GM19240 (cell line): ENCODE measurements around the gene ZNF334.

Source experiments
- DNase-seq: peaks from one replicate; pipeline ENCODE4 v3.0.0; 2011; ENCODE audit warnings: low spot score; ENCODE audit not compliant: insufficient read length

Gene ZNF334

DNA sequence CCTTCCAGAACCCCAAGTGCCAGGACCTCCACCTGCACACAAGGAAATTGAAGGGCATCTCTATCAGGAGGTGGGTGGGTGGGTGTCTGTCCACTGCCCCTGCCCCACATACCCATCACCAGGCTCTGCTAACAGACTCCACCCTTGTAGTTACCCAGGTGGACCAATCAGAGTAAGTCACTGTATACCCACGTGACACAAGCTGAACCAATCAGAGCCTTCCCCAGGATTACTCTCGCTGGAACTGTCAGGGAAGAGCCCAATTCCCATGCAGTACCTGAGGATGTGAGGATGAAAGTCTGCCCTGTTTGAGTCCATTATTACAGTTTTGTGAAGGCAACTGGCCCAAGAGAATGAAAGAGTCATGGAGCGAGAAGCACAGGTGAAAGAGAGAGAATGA, 32.9 kb upstream of the ZNF334 start:
- no peak for DNase-seq

DNA sequence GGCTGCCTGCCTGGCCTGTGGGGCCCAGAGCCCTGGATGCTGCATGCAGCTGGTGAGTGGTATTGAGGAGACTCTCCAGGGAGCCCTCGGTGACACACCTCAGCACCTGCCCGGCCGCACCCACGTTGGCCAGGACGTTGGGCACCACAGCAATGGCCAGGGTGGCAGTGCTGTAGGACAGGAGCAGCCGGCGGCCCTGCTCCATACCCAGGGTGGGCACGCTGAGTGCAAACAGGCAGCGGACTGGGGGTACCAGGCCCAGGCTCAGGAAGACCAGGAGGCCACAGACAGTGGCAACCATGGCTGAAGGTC, 32.4 kb upstream of the ZNF334 start:
- no peak for DNase-seq

DNA sequence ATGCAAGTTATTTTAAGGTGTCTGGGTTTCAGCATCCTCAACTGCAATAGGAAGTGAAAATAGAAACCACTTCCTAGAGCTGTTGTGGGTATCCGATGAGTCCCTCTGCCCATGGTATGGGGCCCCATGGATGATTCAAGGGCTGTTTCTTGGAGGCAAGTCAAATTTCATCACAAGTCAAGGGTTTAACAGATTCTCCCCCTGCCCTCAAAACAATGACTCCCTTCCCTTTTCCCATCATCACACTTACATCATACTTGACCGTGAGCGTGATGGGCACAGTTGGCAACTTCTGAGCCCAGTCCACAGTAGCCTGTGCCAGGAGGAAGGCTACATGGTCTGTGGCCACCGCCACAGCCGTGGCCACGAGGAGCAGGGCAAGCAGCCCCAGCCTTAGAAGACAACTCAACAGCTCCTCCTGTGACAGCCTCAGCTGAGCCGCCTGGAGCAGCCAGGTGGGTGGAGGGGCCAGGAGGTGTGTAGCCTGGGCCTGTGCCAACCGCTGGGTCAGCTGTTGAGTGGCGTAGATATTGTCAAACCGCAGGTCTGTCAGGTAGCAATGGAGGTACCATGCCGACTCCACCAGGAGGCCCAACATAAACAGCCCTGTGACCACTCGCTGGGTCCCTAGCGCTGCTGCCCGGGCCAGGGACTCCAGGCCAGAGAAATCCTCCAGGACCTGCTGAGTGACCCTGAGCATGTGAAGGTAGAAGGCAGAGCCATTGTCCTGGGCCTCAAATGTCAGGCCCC, 31.9 kb upstream of the ZNF334 start:
- DNase-seq, result peak; percentile 31

DNA sequence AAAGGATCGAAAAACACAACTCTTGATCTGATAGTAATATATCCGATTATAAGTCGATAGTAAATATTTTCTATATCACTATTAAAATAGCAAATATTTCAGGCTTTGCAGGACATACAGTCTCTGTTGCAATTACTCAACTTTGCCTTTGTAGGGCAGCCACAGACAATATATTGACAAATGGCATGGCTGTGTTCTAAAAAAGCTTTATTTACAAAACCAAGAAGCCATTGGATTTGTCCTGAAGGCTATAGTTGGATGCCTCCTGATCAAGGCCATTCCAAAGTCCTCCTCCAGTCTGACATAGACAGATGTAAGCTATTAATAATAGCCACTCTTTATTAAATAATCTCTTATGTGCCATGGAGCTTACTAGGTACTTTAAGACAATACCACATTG, 31.2 kb upstream of the ZNF334 start:
- DNase-seq, result no peak

DNA sequence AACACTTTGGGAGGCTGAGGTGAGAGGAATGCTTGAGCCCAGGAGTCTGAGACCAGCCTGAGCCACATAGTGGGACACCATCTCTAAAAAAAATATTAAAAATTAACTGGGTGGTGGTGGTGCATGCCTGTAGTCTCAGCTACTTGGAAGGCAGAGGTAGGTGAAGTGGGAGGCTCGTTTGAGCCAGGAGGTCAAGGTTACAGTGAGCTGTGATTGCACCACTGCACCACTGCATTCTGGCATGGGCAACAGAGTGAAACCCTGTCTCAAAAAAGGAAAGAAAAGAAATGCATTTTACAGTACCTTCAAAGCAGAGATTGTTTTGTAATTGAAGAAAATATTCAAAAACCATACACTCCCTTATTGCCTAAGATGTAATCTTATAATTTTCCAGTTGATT, 30.6 kb upstream of the ZNF334 start:
- no peak for DNase-seq

DNA sequence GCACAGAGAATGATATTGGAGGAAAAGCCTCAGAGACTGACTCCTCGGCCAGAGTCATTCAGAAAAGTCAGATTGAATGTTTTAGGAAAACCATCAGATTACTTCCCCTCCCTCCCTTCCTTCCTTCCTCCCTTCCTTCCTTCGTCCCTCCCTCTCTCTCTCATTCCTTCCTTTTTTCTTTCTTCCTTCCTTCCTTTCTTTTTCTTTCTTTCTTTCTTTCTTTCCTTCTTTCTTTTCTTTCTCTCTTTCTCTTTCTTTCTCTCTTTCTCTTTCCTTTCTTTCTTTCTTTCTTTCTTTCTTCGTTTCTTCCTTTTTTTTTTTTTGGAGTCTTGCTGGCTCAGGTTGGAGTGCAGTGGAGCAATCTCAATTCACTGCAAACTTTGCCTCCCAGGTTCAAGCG, 29.7 kb upstream of the ZNF334 start:
- no peak for DNase-seq

DNA sequence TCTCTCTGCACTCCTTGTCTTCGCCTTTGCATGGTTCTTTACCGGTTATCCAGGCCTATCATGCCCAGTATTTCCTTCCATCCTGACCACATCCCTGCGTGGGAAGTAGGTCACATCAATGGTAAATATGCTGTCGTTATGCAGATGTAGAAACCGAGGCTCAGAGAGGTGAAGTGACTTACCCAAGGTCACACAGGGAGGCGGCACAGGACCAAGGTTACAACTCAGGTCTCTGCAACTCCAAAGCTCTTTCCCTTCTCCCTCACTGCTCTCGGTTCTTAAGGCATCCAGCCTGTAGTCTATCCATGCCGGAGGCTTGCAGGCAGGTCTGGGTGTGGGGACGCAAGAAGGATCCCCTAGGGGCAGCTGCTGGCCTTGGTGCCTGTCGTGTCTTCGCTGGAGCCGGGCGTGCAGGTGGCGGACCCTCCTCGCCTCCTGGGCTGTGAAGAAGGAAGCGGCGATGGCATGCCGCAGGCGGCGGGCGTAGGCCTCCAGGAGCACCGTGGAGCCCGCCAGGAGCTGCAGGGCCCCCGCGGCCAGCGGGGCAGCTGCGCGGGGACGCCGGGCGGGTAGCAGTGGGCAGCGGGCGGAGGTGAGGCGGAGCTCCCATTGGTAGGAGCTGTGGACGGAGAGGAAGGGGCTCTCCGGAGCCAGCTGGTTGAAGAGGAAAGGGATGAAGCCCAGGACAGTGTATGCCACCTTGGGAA, 28.0 kb upstream of the ZNF334 start:
- DNase-seq, result no peak

DNA sequence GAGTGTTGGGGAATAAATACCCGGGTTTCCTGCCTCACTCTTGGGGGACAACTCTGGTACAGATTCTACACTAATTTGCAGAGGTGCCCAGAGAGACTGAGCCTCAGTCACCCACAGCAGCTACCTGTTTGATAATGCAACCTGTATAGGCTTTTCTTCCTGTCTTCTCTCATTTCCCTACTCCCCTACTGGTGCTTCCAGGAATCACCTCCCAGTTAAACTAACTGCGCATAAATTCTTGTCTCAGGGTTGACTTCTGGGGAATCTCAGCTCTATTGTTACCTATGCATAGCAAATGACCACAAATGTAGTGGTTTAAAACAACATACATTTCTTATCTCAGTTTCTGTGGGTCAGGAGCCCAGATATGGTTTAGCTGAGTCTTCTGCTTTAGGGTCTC, 25.8 kb upstream of the ZNF334 start:
- no peak for DNase-seq

DNA sequence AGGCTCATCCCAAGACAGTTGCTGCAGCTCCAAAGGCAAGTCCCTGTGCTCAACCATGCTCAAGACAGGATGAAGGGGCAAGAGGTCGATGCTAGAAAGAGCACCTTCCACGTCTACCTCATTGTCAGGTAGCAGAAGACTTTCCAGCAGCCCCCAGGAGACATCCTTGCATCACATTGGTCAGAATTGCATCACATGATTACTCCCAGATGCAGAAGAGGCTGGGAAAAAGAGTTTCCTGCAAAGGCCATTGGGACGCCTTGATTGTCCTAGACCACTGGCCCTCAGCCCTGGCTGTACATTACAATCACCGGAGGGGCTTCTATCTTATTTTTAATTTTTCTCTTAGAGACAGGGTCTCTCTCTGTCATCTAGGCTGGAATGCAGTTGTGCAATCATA, 17.3 kb upstream of the ZNF334 start:
- no peak for DNase-seq

DNA sequence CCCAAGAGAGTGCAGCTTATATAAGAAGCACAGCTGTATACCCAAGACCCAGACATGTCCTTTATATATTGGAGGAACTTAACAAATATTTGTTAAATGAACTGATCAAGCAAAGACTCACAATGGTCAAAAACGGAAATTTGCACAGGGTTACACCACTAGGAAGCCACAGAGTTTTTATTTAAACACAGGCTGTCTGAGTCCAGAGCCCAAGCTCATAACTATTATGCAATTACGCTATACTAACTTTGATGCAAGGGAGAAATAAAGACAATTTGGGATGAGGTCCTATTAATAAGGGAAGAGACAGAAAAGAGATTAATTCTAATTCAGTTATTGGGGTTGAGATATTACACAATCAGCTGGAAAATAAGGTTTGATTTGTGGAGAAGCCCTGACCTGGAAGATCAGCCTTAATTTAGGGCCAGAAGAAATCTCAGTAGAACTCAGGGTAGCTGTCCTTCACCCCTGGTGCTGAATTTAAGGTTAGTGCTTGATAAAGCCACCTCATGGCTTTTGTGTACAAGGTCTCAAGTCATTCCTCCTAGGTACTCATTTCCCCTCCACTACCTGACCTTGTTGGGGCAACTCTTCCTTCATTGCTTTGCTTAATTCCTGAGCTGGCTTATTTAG, 10.5 kb upstream of the ZNF334 start:
- no peak for DNase-seq

DNA sequence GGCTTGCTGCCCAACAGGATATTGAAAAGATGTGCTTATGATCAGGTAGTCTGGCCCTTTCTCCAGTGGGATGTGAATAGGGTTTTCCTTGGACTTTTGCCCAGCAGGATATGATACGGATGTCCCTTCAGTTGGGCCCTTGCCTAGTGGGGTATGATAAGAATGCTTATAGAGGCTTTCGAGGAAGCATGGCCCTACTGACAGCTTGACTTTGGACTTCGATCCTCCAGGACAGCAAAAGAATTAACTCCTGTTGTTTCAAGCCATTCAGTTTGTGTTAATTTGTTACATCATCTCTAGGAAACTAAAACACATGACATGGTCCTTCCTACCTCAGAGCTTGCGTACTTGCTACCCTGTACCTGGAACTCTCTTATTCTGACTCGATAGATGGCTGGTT, 9.7 kb upstream of the ZNF334 start:
- no peak for DNase-seq

DNA sequence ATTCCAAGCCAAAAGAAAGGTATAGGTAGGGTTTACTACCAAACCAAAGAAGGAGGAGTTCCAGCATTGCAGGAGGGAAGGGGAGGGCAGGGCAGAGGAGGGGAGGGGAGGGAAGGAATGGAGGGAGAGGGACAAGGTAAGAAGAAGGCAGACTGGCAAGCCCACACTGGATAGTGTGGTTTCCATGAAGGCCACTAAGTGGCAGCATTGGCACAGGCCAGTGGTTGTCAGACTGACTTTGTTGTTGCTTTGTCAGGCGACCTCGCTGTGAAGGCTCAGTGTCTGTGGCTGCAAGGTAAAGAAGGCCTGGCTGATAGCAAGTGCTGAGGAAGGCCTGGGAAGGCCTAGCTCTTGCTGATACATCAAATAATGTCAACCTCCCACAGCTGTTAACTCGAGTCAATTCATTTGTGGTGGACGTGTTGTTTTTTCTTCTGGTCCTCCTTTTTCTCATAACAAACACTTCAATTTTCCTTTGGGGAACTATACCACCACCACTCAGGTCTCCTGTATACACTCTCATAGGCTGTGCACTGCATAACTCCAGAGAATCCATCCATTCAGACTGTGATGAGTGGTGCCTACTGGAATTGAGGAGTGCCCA, 7.7 kb upstream of the ZNF334 start:
- DNase-seq, result peak; percentile 33

DNA sequence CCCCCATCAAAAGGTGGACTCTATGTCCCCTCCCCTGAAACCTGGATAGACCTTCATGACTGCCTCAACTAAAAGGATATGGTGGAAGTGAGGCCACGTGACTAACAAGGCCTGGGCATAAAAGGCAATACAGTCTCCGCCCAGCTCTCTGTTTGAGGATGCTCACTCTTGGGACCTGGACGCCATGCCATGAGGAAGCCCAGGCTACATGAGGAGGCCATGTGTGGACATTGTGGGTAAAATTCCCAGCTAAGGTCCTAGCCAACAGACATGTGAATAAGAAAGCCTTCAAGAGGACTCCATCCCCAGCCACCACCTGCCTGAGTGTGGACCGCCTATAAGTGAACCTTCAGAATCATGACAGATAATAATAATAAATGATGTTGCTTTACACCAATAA, 7.2 kb upstream of the ZNF334 start:
- DNase-seq, result no peak

DNA sequence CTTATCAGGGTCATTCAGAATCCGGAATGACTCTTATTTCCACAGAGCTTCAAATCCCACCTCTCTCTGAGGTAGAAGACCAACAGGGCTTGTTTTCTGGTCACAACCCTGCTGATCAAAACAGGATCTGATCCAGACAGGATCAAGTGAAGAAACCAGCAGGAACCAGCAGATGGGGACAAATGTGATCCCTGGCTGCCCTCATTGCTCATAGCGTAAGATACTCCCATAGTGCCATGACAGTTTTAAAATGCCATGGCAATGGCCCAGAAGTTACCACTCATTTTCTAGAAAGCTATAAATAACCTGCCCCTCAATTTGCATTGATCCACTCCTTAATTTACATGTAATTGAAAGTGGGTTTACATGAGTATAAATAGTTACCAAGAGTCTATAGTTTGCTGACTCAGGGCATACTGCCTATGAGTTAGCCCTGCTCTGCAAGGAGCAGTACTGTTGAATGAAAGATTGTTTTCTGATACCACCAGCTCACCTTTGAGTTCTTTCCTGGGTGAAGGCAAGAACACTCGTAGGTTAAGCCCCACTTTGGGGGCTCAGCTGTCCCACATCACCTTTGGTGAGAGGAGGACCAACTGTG, 6.2 kb upstream of the ZNF334 start:
- DNase-seq, result no peak

DNA sequence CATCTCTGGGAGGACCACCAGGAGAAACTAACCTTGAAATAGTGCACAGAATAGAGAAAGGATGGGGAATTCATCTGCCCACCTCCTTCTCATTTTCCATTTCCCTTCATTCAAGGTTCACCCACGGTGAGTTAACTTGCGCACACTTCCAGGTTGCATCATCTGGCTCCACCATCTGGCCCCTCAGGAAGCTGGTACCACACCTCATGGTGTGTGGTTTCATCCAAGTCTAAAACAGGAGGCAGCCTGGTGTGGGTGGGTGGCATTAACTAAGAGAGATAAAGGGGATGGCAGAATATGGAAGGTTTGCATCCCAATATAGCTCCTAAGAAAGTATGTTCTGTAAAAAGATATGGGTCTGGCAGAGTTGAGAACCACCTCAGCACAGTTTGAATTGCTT, 3.8 kb downstream of the ZNF334 start:
- DNase-seq, result no peak

DNA sequence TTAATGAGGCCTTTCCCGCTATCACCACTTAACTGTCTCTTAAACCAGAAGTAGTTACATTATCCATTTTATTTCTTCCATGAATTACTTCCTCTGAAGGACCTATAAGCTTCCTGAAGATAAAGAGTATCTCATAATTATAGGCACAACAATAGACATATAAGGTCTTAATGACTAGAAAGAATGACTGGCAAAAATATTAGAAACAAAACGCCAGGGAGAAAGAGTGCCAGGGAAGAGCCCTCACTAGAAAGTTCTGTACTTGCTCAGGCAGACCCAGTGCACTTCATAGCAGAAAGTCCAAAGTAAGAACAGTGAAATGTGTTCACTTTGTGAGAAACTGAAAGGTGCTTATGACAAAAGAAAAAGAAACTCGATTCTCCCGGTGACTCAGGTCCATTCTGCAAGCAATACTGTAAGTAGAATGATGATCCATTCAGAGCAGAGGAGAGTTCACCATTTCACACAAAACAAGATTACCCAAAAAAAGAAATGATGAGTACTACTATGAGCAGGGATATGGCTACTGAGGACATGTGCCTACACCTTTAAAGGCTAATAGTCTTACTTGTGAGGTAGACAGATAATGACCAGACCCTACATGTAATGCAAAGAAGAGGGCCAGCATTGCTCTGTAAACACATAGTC, 5.5 kb downstream of the ZNF334 start:
- DNase-seq, result no peak

DNA sequence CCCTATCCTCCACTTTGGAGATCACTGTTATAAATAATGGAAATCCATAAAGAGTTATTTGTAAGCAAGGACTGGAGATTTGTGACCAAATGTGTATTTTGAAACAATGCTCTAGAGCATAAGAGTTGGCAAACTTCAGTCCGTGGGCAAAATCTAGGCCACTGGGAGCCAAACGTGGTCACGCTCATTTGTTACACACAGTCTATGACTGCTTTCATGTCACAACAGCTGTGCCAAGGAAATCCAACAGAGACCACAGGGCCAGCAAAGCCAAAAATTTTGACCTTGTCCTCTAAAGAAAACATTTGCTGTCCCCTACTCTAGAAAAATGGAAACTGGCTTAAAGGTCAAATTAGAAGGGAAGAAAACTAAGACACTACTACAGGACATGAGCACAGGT, 7.9 kb downstream of the ZNF334 start:
- DNase-seq, result no peak

DNA sequence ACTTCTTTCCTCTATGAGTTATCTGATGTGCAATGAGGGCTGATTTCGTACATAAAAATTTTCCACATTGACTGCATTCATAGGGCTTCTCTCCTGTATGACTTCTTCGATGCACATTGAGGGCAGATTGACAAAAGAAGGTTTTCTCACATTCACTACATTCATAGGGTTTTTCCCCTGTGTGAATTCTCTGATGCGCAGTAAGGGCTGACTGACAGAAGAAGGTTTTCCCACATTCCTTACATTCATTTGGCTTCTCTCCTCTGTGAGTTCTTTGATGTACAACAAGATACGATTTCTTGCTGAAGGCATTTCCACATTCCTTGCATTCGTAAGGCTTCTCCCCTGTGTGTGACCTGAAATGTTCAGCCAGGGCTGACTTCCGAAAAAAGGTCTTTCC, 11.4 kb downstream of the ZNF334 start:
- no peak for DNase-seq

DNA sequence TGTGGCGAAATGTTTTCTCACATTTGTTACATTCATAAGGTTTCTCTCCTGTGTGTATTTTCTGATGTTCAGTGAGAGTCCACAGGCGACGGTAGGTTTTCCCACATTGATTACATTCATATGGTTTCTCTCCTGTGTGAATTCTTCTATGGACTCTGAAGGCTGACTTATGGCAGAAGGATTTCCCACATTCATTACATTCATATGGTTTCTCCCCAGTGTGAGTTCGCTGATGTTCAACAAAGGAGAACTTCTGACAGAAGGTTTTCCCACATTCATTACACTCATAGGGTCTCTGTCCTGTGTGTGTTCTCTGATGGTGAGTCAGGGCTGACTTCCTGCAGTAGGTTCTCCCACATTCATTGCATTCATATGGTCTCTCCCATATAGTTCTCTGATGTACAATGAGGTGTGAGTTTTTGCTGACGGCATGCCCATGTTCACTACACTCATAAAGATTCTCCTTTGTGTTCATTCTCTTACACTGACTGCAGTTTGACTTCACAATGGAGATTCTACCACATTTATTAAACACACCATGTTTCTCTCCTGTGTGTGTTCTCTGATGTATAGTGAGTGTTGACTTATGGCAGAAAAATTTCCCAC, 11.9 kb downstream of the ZNF334 start:
- DNase-seq, result no peak

DNA sequence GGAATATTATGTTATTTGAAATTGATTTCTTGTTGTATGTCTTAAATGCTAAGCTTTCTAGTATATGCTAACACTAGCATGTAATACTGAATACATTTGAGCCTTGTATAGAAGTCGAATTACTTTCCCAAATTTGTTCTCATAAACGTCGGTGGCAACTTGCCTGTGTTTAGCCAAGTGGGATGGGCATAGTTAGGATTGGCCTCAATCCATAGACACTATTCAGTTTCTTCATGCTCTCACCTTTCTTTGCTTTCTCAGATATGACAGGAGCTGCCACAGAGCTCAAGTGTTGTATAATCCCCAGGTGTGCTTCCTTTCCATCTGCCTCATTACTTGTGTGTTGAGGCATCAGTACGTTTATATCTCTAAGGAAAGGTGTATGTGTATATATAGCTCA, 19.3 kb downstream of the ZNF334 start:
- no peak for DNase-seq

DNA sequence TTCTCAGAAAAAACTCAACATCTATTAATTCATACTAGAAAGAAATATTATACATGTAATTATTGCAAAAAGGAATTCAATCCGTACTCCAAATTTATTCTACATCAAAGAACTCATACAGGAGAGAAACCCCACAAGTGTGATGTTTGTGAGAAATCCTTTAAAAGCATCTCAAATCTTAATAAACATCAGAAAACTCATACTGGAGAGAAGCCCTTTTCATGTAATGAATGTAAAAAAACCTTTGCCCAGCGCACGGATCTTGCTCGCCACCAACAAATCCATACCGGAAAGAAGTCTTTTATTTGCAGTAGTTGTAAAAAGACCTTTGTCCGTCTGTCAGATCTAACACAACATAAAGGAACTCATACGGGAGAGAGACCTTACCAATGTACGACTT, 22.0 kb downstream of the ZNF334 start:
- DNase-seq, result no peak
